Measurements from ENCODE around the gene ARHGAP15. TPM values are rescaled to one million over a fixed set of nuclear protein-coding genes. Genes with fewer than 3 reads are reported as not detected.

Gene ARHGAP15
- total RNA-seq, 2 donors from 2014 or later, result 2.6 to 6.9 TPM

- TF ChIP-seq, protein P1, sequence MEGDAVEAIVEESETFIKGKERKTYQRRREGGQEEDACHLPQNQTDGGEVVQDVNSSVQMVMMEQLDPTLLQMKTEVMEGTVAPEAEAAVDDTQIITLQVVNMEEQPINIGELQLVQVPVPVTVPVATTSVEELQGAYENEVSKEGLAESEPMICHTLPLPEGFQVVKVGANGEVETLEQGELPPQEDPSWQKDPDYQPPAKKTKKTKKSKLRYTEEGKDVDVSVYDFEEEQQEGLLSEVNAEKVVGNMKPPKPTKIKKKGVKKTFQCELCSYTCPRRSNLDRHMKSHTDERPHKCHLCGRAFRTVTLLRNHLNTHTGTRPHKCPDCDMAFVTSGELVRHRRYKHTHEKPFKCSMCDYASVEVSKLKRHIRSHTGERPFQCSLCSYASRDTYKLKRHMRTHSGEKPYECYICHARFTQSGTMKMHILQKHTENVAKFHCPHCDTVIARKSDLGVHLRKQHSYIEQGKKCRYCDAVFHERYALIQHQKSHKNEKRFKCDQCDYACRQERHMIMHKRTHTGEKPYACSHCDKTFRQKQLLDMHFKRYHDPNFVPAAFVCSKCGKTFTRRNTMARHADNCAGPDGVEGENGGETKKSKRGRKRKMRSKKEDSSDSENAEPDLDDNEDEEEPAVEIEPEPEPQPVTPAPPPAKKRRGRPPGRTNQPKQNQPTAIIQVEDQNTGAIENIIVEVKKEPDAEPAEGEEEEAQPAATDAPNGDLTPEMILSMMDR (IDR thresholded peaks at IDR 0.05), result no peak
- no peaks in the 10 kb centered on the region for H3K4me1 ChIP-seq
- H3K9me3 ChIP-seq, result no peaks in the 10 kb centered on the region
- no peak for DNase-seq (ENCODE audit: low spot score)
- no peak overlapping the region for H3K4me3 ChIP-seq
- H3K27me3 ChIP-seq, result no peaks in the 10 kb centered on the region
- no peaks in the 10 kb centered on the region for H3K36me3 ChIP-seq
- H3K27ac ChIP-seq, result no peak overlapping the region
Measured at GRCh38 chr2:143732076-143732475, 602.9 kb downstream of the ARHGAP15 start.

DNA sequence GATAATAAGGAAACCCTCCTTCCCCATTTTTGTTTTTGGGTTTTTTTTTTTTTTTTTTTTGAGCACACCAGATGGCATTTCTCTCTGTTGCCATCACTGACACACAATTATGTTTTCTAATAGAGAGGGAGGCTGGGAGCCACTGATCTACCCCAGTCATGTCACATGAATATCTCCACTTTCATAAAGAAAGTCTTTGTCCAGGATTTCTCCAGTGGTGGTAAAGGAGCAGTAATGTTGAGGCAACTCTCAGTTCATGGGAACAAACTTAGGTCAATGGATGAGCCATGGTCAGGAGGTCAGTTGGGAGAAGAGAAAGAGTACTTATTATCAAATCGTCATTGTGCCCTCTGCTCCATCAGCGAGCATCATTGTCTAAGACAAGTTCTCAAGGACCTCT lies 603.7 kb downstream of the ARHGAP15 start:
- TF ChIP-seq, protein P1 (IDR thresholded peaks at IDR 0.05), result no peak
- no peak overlapping the region for H3K4me3 ChIP-seq
- H3K27me3 ChIP-seq, result no peaks in the 10 kb centered on the region
- DNase-seq (ENCODE audit: low spot score), result no peak
- no peaks in the 10 kb centered on the region for H3K36me3 ChIP-seq
- H3K9me3 ChIP-seq, result no peaks in the 10 kb centered on the region
- H3K4me1 ChIP-seq, result no peaks in the 10 kb centered on the region
- H3K27ac ChIP-seq, result no peak overlapping the region

DNA sequence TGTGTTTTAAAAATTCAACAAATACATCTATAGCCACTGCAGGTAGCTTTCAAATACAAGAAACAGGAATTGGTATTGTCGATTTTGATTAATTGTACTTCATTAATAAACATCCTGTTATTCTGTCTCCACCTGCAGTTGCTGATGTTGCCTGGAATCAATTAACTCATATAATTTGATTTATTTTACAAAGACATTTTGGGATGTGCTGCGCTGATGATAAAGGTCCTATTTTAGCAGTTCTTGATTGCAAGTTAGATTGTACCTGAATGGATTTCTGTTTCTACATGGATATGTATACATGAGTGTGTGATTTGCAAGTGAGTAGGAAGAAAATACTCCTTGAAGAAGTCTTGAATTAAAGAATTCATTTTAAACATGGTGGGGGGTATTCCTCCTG lies 605.3 kb downstream of the ARHGAP15 start:
- Histone ChIP-seq H3K4me3 (no peak overlapping the region), H3K36me3 (no peaks in the 10 kb centered on the region), H3K9me3 (no peaks in the 10 kb centered on the region), H3K27me3 (no peaks in the 10 kb centered on the region), H3K4me1 (no peaks in the 10 kb centered on the region), H3K27ac (no peak overlapping the region)
- TF ChIP-seq, protein P1 (IDR thresholded peaks at IDR 0.05), result no peak
- no peak for DNase-seq (ENCODE audit: low spot score)

- Histone ChIP-seq H3K27ac (no peak overlapping the region), H3K9me3 (no peaks in the 10 kb centered on the region), H3K4me3 (no peak overlapping the region), H3K4me1 (no peaks in the 10 kb centered on the region), H3K36me3 (no peaks in the 10 kb centered on the region), H3K27me3 (no peaks in the 10 kb centered on the region)
- no peak for DNase-seq (ENCODE audit: low spot score)
- TF ChIP-seq, protein P1 (IDR thresholded peaks at IDR 0.05), result no peak
Measured at GRCh38 chr2:143736904-143737303, 607.7 kb downstream of the ARHGAP15 start.

- H3K36me3 ChIP-seq, result no peaks in the 10 kb centered on the region
- no peak overlapping the region for H3K4me3 ChIP-seq
- no peaks in the 10 kb centered on the region for H3K27me3 ChIP-seq
- no peaks in the 10 kb centered on the region for H3K4me1 ChIP-seq
- H3K27ac ChIP-seq, result no peak overlapping the region
- H3K9me3 ChIP-seq, result no peaks in the 10 kb centered on the region
- TF ChIP-seq, protein P1 (IDR thresholded peaks at IDR 0.05), result no peak
- DNase-seq (ENCODE audit: low spot score), result no peak
Measured at GRCh38 chr2:143740431-143740830, 611.2 kb downstream of the ARHGAP15 start.

DNA sequence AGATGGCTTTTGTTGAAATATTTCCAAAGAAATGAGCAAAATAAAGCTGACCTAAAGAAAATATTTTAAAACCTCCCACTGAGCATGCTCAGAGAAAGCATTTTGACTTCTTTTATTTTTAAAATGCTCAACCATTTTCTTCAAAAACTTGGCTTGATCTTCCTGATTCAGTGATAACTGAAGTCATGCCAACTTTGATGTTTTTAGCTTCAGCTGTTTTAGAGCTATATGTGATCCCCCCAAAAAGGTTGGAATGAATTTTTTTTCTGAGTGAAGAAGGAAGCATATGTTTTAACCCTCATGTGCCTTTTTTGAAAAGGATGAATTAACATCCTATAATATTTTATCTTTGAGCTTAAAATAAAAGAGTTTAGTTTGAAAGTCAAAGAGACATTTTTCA lies 612.0 kb downstream of the ARHGAP15 start:
- Histone ChIP-seq H3K27ac (no peak overlapping the region), H3K36me3 (no peaks in the 10 kb centered on the region), H3K27me3 (no peaks in the 10 kb centered on the region), H3K4me3 (no peak overlapping the region), H3K9me3 (no peaks in the 10 kb centered on the region), H3K4me1 (no peaks in the 10 kb centered on the region)
- TF ChIP-seq, protein P1 (IDR thresholded peaks at IDR 0.05), result no peak
- DNase-seq (ENCODE audit: low spot score), result no peak

Data from right atrium auricular region (tissue), 2 donors.